Activated CD4-positive, alpha-beta T cell treated with anti-CD3 and anti-CD28 coated beads, Interleukin-2, Interleukin-6, amounts not matched to agents 100 ng/mL and 50 ng/mL, durations not matched to agents 16 hours and 8 hours (primary cell): Measurements from ENCODE around the gene SPINT2.

Source experiments
- DNase-seq: peaks from one replicate; pipeline ENCODE4 v3.0.0-alpha.2; 2020

SPINT2 gene

GRCh38 chr19:38303517-38304351 is 39.4 kb downstream of the SPINT2 start, which contains the start of gene C19orf33:
Gene C19orf33, plus strand, starts transcription at chr19:38304251. Its CDS starts 11 bp downstream, at chr19:38304262.
- DNase-seq, result no peak

DNA sequence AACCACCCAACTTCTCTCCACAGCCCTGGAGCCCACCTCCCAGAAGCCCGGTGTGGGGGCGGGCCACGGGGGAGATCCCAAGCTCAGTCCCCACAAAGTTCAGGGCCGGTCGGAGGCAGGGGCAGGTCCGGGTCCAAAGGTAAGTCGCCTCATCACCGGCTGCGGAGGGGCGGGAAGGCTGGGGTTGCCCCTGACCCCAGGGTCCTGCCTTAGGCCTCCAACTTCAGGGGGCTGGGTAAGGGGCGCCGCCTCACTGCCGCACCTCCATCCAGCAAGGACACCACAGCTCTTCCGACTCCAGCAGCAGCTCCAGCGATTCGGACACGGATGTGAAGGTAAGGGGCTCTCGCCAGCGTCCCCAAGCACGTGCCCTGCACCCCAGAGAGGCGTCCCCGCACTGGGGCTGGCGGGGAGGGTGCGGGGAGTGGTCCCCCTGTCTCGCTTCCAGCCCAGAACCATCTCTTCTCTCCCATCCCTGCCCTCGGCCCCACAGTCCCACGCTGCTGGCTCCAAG is 40.0 kb downstream of the SPINT2 start:
- no peak for DNase-seq

DNA sequence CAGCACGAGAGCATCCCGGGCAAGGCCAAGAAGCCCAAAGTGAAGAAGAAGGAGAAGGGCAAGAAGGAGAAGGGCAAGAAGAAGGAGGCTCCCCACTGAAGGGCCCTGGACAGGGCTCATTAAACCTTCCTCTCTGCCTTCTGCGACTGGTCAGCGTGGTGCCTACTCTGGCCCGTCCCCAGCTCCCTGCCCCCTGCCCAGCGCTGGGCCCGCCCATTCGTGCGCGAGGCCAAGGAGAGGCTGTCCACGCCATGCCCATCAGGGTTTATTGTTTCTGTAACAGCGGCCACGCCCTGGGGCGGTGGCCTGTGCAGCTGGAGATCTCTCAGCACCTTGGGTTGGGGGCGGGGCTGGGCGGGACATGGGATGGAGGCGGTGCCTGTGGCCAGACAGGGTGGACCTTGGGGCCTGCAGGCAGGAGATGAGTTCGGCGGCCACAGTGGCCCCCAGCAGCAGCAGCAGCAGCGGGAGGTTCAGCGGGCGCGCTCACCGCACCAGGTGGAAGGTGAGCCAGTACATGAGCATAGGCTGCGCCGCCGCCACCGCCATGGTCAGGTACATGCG is 40.6 kb downstream of the SPINT2 start:
- DNase-seq, result no peak

DNA sequence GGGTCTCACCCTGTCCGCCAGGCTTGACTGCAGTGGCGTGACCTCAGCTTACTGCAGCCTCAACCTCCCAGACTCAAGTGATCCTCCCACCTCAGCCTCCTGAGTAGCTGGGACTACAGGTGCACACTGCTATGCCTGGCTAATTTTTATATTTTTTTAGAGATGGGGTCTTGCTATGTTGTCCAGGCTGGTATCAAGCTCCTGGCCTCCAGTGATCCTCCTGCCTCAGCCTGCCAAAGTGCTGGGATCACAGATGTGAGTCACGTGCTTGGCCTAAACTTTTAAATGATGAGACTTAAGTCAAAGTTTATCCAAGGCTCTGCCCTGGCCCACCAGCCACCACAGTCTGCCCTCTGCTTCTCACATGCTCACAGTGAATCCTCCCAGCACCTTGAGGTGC is 41.9 kb downstream of the SPINT2 start:
- no peak for DNase-seq

DNA sequence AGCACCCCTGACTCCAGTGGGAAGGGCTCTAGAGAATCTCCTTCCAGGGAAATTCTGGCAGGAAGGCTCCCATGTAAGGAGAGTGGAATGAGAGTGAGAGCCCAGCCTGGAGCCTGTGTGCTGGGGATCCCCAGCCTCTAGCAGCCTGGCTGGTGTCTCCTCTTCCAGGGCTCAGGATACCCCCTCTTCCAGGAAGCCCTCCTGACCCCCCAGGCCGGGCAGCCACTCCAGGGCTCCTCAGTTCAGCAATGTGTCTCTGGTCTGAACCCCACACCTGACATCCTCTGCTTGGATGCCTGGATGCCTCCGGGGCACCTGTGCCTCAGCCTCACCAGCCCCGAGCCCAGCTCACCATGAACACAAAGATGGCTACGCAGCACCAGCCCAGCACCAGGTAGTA is 42.7 kb downstream of the SPINT2 start:
- no peak for DNase-seq

DNA sequence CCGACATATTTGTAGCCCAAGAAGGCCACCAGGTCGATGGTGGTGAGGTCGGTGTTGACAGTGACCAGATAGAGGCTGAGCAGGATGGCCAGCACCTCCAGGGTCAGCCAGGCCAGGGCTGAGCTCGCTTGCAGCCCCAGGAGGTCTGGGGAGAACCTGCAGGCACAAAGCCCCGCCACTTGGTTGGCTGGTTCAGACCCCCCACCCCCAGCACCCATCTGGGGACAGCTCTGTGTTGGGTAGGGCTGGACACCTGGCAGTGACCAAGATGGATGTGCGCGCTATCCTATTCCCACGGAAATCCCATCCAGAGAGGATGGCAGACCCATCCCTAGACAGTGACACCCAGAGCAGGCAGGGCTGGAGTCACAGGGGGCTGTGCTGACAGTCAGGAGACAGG is 43.2 kb downstream of the SPINT2 start:
- no peak for DNase-seq

- DNase-seq, result no peak
These were observed 43.8 kb downstream of the SPINT2 start for GRCh38 chr19:38308006-38308766.

DNA sequence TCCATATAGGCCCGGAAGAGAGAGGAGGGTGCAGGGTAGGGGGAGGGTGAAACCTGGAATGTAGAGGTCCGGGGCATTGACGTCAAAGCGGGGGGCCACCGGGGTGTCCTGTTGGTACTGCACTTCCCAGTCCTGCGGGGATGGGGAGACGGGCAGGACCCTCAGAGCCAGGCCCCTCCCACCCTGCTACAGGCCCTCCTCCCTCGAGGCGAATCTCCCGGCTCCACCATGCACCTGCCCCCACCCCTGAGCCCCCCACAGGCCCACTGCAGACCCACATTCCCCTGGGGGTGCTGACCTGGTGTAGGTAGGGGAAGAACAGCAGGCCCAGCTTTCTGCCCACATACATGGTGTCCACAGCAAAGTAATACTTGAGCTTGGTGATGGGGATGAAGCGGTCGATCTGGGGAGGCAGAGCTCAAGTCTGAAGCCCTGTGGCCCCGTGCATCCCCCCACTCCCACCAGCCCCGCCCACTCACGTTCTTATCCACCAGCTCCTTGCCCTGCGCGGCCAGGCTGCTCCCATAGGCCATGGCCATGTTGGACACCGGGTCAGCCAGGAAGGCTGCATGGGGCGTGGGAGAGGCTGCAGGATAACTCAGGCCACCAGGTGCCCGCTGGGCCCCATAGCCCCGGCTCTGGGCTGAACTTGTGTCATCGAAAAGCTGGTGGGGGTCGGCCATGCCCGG is 44.7 kb downstream of the SPINT2 start:
- DNase-seq, result no peak

- DNase-seq, result no peak
These were observed 45.4 kb downstream of the SPINT2 start for GRCh38 chr19:38309615-38310278.

- DNase-seq, result no peak
These were observed 45.9 kb downstream of the SPINT2 start for GRCh38 chr19:38310279-38310670.

DNA sequence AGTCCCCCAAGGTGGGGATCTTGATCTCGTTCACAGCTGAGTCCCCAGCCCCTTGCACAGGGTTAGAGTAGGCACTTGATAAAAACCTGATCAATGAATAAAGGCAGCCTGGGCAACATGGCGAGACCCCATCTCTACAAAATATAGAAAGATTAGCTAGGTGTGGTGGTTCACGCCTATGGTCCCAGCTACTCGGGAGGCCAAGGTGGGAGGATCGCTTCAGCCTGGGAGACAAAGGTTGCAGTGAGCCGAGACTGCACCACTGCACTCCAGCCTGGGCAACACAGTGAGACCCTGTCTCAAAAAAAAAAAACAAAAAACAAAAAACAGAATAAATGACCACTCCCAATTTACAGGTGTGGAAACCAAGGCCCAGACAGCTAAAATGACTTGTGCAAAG is 46.6 kb downstream of the SPINT2 start:
- DNase-seq, result no peak

GRCh38 chr19:38315657-38316476 is 51.5 kb downstream of the SPINT2 start, which contains the start of gene YIF1B:
Gene YIF1B, minus strand, starts transcription at chr19:38315947. Its CDS starts 30 bp downstream, at chr19:38315917.
- DNase-seq, result peak; percentile 98

DNA sequence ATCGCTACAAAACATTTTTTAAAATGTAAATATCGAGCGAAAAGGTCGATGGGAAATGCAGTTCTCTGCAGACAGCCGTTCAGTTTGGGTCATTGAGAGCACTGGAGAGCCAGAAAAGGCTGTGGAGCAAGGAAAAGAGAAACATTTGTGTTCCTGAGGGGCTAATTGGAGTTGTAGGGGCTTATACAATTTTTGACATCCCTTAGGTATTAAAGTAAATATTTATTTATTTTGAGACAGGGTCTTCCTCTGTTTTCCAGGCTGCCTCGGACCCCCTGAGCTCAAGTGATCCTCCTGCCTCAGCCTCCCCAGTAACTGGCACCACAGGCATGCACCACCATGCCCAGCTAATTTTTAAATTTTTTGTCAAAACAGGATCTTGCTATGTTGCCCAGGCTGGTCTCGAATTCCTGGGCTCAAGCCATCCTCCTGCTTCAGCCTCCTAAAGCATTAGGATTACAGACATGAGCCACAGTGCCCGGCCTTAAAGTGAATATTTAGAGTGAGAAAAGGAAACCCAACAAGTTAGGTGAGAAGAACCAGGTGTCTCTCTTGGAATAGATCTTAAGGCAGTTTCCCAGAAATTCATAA is 52.2 kb downstream of the SPINT2 start:
- DNase-seq, result no peak

- DNase-seq, result peak; percentile 53
These were observed 52.8 kb downstream of the SPINT2 start for GRCh38 chr19:38317104-38317612.

DNA sequence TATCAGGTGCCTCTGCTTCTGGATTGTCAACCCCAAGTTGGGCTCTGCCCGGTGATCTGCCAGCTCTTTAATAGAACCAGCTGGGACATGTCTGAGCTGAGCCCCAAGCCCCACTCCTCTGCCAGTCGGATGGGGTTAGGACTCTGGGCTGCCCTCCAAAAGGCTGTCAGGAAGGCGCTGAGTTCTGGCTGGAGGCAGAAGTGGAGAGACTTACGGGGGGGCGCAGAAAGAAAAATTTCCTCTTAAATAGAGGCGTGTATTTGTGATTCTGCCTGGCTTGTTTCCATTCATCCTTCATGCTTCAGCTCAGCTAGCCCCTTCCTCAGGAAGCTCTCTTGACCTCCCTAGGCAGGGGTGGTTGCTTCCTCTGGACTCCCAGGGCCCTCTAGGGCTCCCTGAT is 54.3 kb downstream of the SPINT2 start:
- no peak for DNase-seq

- DNase-seq, result peak; percentile 66
These were observed 55.3 kb downstream of the SPINT2 start, which contains the start of gene KCNK6 for GRCh38 chr19:38319421-38320258. Gene KCNK6, plus strand, starts transcription at chr19:38319845. Its CDS starts 106 bp downstream, at chr19:38319951.

DNA sequence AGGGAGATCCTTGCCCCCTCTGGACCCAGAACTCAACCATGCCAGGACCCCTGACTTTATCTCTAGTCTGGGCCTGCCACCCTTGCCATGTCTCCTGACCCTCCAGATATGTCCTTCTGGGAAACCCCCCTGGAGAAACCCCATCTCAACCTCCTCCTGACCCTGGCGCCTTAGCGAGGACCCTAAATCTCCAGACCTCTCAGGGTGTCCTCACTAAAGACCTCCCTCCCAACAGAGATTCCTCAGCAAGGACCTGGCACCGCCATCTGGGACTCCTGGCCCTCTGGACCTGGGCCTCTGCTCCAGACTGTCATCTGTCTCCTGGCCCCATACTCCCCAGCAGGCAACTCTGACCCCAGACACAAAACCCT is 56.6 kb downstream of the SPINT2 start:
- no peak for DNase-seq

- no peak for DNase-seq
These were observed 57.3 kb downstream of the SPINT2 start for GRCh38 chr19:38321646-38322196.

DNA sequence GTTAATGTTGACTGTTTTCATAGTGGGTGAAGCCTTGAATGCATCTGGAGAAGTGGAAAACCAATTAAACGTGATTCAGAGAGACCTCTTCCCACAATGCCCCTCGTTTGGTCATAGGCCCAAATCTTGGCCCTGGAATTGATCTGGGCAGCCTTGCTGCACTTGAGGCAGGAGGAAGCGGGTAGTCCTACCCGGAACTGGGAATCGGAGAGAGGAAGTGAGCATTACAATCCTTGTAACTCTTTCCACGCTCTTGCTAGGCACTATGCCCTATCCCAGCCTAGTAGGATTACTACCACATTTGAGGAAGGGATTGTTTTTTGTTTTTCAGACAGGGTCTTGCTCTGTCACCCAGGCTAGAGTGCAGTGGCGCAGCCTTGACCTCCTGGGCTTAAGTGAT is 58.9 kb downstream of the SPINT2 start:
- no peak for DNase-seq
